ENCODE measurements around the gene RILPL2. TPM values are rescaled to one million over a fixed set of nuclear protein-coding genes. Genes with fewer than 3 reads are reported as not detected.
"Not testable (repeated sequence)": the region's sequence is repeated elsewhere in the genome, so short reads cannot be mapped to it uniquely, and the experiment has no call there.

The RILPL2 gene
- total and polyA plus RNA-seq, 11 donors = 1.6 to 3.4 (median 2.2) TPM

DNA sequence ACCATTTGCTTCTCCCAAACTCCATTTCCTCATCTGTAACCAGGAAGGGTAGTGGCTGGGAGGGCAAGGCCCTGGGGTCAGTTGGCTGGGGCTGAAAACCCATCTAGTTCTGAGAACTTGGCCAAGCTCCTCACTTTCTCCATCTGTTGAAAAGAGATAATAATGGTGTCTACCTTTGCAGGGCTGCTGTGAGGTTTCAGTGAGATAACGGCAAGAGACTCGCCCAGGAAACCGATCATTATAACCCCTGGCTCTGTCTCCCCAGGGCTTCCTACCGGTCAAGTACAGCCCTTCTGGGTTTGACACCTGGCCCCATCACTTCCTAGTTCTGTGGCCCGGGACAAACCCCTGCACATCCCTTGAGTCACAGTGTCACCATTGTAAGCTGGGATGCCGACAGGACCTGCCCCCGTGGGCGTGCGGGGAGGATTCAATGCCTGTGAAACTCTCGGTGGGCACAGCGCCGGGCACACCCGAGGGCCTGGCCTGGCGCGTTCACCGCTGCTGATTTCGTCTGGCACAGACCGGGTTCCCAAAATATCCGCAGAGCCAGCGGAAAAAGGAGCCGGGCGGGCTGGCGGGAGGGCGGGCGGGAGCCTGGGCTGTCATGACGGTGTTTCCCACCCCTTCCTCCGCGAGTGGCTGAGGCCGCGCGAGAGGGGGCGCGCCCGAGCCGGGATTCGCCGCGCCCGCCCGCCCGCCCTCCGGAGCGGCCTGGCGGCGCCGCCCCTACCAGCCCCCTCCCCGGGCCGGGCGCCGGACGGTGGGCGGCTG is 48.1 kb downstream of the RILPL2 start:
- 0 to 1% (median 1%) methylated on average over 7 to 52 of the region's 52 CpGs for WGBS, 4 donors
- peak; percentile 39 to 75 (median 62) for ATAC-seq
- Histone ChIP-seq H3K4me1 (peaks cover 0 to 59% (median 42%) of the 10 kb centered on the region in 12 donors), H3K4me3 (peak overlapping the region; percentile 25 to 88 (median 62)), H3K36me3 (peaks cover 0 to 30% (median 28%) of the 10 kb centered on the region in 9 donors), H3K27ac (peak overlapping the region; percentile 47 to 98 (median 93)), H3K9me3 (no peaks in the 10 kb centered on the region), H3K27me3 (no peaks in the 10 kb centered on the region)
- peak; percentile 86 to 91 (median 88) for DNase-seq
- intact Hi-C loops (cut with DNase I) = loop anchor here in 7 of 10 donors (1.0 to 10.0 kb wide), 9 partner anchors 23 to 194 kb away; partner anchors contain the start of genes SNRNP35 (in 2 of the 7), RILPL1 (in 1 of the 7), RILPL2 (in 1 of the 7) and SBNO1 (in 1 of the 7)
- TF ChIP-seq POLR2A (IDR thresholded peaks at IDR 0.05) = no peak
- TF ChIP-seq, protein P1, sequence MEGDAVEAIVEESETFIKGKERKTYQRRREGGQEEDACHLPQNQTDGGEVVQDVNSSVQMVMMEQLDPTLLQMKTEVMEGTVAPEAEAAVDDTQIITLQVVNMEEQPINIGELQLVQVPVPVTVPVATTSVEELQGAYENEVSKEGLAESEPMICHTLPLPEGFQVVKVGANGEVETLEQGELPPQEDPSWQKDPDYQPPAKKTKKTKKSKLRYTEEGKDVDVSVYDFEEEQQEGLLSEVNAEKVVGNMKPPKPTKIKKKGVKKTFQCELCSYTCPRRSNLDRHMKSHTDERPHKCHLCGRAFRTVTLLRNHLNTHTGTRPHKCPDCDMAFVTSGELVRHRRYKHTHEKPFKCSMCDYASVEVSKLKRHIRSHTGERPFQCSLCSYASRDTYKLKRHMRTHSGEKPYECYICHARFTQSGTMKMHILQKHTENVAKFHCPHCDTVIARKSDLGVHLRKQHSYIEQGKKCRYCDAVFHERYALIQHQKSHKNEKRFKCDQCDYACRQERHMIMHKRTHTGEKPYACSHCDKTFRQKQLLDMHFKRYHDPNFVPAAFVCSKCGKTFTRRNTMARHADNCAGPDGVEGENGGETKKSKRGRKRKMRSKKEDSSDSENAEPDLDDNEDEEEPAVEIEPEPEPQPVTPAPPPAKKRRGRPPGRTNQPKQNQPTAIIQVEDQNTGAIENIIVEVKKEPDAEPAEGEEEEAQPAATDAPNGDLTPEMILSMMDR (IDR thresholded peaks at IDR 0.05) = peak in 9 of 12 donors; percentile 9 to 56 (median 39)

DNA sequence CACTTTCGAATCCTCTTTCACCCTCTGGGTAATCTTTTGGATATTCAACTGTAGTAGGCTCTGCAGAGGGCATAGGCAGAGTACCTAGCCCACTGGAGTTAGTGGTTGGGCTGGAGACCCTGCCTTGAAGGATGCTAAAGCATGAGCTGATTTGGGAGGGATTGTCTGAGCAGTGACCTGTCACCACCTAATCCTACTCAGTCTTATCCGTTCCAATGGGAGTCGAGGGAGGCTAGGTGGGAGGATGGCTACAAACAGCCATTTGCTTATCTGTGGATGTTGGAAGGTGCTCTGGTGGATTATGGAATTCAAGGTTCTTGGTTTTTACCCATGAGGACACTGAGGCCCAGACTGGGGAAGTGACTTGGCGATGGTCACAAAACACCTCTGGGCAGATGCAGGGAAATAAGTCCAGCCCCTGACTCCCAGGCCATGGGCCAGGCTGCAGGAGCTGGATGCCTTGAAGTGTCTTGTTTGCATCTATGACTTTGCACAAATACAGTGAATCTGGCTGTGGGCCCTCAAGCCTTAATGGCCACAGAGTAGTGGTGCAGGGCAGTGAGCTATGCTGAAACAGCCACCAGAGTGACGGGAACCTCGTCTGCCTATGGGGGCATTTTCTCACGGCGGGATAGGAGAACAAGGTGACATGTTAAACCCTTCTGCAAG is 48.8 kb downstream of the RILPL2 start:
- H3K27me3 ChIP-seq = no peaks in the 10 kb centered on the region
- H3K4me3 ChIP-seq = peak overlapping the region in 11 of 12 donors; percentile 25 to 88 (median 63)
- intact Hi-C loops (cut with DNase I) = loop anchor here in 7 of 10 donors (1.0 to 10.0 kb wide), 9 partner anchors 22 to 195 kb away; partner anchors contain the start of genes SNRNP35 (in 2 of the 7), RILPL1 (in 1 of the 7), RILPL2 (in 1 of the 7) and SBNO1 (in 1 of the 7)
- H3K4me1 ChIP-seq = peaks cover 0 to 63% (median 43%) of the 10 kb centered on the region in 12 donors
- peak overlapping the region; percentile 47 to 98 (median 93) for H3K27ac ChIP-seq
- no peak for ATAC-seq
- no peaks in the 10 kb centered on the region for H3K9me3 ChIP-seq
- no peak for TF ChIP-seq POLR2A (IDR thresholded peaks at IDR 0.05)
- TF ChIP-seq, protein P1 (IDR thresholded peaks at IDR 0.05) = no peak
- H3K36me3 ChIP-seq = peaks cover 0 to 22% (median 21%) of the 10 kb centered on the region in 9 donors
- no peak for DNase-seq
- 48 to 71% (median 53%) methylated on average over 8 of the region's 8 CpGs for WGBS, 4 donors

- Histone ChIP-seq H3K4me3 (peak overlapping the region in 2 of 12 donors; percentile 80 to 82), H3K4me1 (peaks cover 0 to 42% (median 28%) of the 10 kb centered on the region in 12 donors)
- not testable (repeated sequence) for H3K36me3 ChIP-seq, H3K9me3 ChIP-seq, ATAC-seq, DNase-seq, H3K27me3 ChIP-seq, H3K27ac ChIP-seq
- 91 to 95% (median 94%) methylated on average over 9 of the region's 9 CpGs for WGBS, 4 donors
- intact Hi-C loops (cut with DNase I) = loop anchor here in 5 of 10 donors (5.0 to 10.0 kb wide), 6 partner anchors 49 to 197 kb away; partner anchors contain the start of genes SNRNP35 (in 2 of the 5), RILPL1 (in 1 of the 5), RILPL2 (in 1 of the 5) and TMED2 (in 1 of the 5)
Measured at GRCh38 chr12:123385536-123385935, 50.9 kb downstream of the RILPL2 start.

DNA sequence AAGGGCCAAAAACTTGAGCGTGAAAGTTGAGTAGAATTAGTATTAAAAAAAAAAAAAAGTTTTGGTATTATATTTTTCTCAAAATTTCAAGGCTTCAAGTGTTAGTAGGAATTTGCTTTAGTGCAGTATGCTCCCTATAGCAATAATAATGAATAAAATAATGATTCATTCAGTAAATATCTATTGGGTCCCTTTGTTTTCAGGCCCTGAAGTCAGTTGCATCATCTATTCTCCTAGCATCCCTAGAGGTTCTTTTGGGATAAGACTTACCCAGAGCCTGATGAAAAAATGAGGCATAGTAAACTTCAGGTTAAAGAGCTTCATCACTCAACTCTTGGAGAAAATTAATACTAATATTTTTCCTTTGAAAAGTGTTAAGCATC is 51.5 kb downstream of the RILPL2 start:
- H3K4me3 ChIP-seq = peak overlapping the region in 10 of 12 donors; percentile 62 to 94 (median 84)
- DNase-seq (no peak), ATAC-seq (no peak)
- TF ChIP-seq, protein P1 (IDR thresholded peaks at IDR 0.05) = no peak
- no peak for TF ChIP-seq POLR2A (IDR thresholded peaks at IDR 0.05)
- 0 to 8% (median 4%) methylated on average over 1 of the region's 1 CpG for WGBS, 4 donors
- H3K9me3 ChIP-seq = no peaks in the 10 kb centered on the region
- H3K4me1 ChIP-seq = peaks cover 0 to 36% (median 22%) of the 10 kb centered on the region in 12 donors
- H3K36me3 ChIP-seq = no peaks in the 10 kb centered on the region
- intact Hi-C loops (cut with DNase I) = loop anchor here in 5 of 10 donors (5.0 to 10.0 kb wide), 6 partner anchors 50 to 197 kb away; partner anchors contain the start of genes SNRNP35 (in 2 of the 5), RILPL1 (in 1 of the 5), RILPL2 (in 1 of the 5) and TMED2 (in 1 of the 5)
- H3K27me3 ChIP-seq = no peaks in the 10 kb centered on the region
- peak overlapping the region in 6 of 12 donors; percentile 66 to 84 (median 74) for H3K27ac ChIP-seq
